Measurements from ENCODE around the gene MAML2. TPM values are rescaled to one million over a fixed set of nuclear protein-coding genes. Genes with fewer than 3 reads are reported as not detected.

The MAML2 gene
- total and polyA plus RNA-seq, 2 experiments from 2014 or later: 1.1 to 8.2 TPM

GRCh38 chr11:96306933-96307775 lies 35.8 kb downstream of the MAML2 start:
- H3K27me3 ChIP-seq: no peaks in the 10 kb centered on the region
- H3K9me3 ChIP-seq (ENCODE audit: low read depth): no peaks in the 10 kb centered on the region
- TF ChIP-seq CTCF (IDR thresholded peaks at IDR 0.05; ENCODE audit: low read depth, low read length): no peak
- peak overlapping the region; percentile 98 for H3K27ac ChIP-seq
- DNase-seq (ENCODE audit: low read depth in 1 of 2, low spot score in 1 of 2): peak; percentile 95 to 99
- peaks cover 29% of the 10 kb centered on the region for H3K4me1 ChIP-seq (ENCODE audit: low read depth)
- H3K36me3 ChIP-seq: no peaks in the 10 kb centered on the region
- H3K4me3 ChIP-seq: peak overlapping the region; percentile 13

- peaks cover 29% of the 10 kb centered on the region for H3K4me1 ChIP-seq (ENCODE audit: low read depth)
- no peak for TF ChIP-seq CTCF (IDR thresholded peaks at IDR 0.05; ENCODE audit: low read depth, low read length)
- no peaks in the 10 kb centered on the region for H3K36me3 ChIP-seq
- peak in 1 of 2 donors; percentile 20 for DNase-seq (ENCODE audit: low read depth in 1 of 2, low spot score in 1 of 2)
- H3K9me3 ChIP-seq (ENCODE audit: low read depth): no peaks in the 10 kb centered on the region
- H3K27me3 ChIP-seq: no peaks in the 10 kb centered on the region
- H3K27ac ChIP-seq: peak overlapping the region; percentile 98
- H3K4me3 ChIP-seq: peak overlapping the region; percentile 13
These were observed 36.4 kb downstream of the MAML2 start for GRCh38 chr11:96306600-96306932.

- DNase-seq (ENCODE audit: low read depth in 1 of 2, low spot score in 1 of 2): no peak
- Histone ChIP-seq H3K36me3 (no peaks in the 10 kb centered on the region), H3K27me3 (no peaks in the 10 kb centered on the region), H3K4me1 (ENCODE audit: low read depth) (peaks cover 29% of the 10 kb centered on the region), H3K9me3 (ENCODE audit: low read depth) (no peaks in the 10 kb centered on the region), H3K27ac (peak overlapping the region; percentile 98), H3K4me3 (peak overlapping the region; percentile 13)
- TF ChIP-seq CTCF (IDR thresholded peaks at IDR 0.05; ENCODE audit: low read depth, low read length): no peak
These were observed 36.9 kb downstream of the MAML2 start for GRCh38 chr11:96306071-96306470.

GRCh38 chr11:96303980-96304379 lies 39.0 kb downstream of the MAML2 start:
- Histone ChIP-seq H3K4me3 (no peak overlapping the region), H3K27ac (peak overlapping the region; percentile 18), H3K36me3 (no peaks in the 10 kb centered on the region), H3K4me1 (ENCODE audit: low read depth) (peaks cover 28% of the 10 kb centered on the region), H3K9me3 (ENCODE audit: low read depth) (no peaks in the 10 kb centered on the region), H3K27me3 (no peaks in the 10 kb centered on the region)
- DNase-seq (ENCODE audit: low read depth in 1 of 2, low spot score in 1 of 2): no peak
- no peak for TF ChIP-seq CTCF (IDR thresholded peaks at IDR 0.05; ENCODE audit: low read depth, low read length)

GRCh38 chr11:96303064-96303463 lies 39.9 kb downstream of the MAML2 start:
- peak in 1 of 2 donors; percentile 84 for DNase-seq (ENCODE audit: low read depth in 1 of 2, low spot score in 1 of 2)

More at GRCh38 chr11:96303064-96303463, 39.9 kb downstream of the MAML2 start:
- TF ChIP-seq CTCF (IDR thresholded peaks at IDR 0.05; ENCODE audit: low read depth, low read length): no peak
- Histone ChIP-seq H3K9me3 (ENCODE audit: low read depth) (no peaks in the 10 kb centered on the region), H3K4me3 (no peak overlapping the region), H3K27me3 (no peaks in the 10 kb centered on the region), H3K4me1 (ENCODE audit: low read depth) (peaks cover 25% of the 10 kb centered on the region), H3K27ac (no peak overlapping the region), H3K36me3 (no peaks in the 10 kb centered on the region)
